ENCODE data around the gene SP2. TPM values are rescaled to one million over a fixed set of nuclear protein-coding genes. Genes with fewer than 3 reads are reported as not detected.

Gene SP2
- total and polyA plus RNA-seq, 2 of the 8 experiments (the other 6 are each of a cell fraction or from before 2014, with no cell fraction given), result 5.6 to 13.8 TPM

DNA sequence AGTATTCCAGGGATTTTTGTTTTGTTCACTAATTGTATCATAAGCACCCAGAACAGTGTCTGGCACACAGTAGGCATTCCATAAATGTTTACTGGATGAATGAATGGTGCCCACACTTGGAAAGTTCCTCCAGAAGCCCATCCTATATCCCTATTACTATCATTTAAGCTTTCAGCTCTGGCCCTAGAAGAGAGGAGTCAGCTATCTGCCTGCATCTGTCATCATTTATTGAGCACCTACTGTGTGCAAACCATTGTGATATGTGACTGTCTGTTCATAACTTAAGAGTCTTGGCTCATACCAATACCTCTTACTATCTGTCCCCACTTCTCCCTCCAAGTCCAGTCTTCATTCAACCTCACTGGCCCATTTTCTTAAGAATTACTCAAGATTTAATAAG, 25.0 kb upstream of the SP2 start:
- Histone ChIP-seq H3K27me3 (replicated peaks in 1 of 4; ENCODE audit: control insufficient read depth in 3 of 4, extremely low read depth in 1 of 4, insufficient read depth in 3 of 4, low read length in 3 of 4) (peaks cover 3 to 25% (median 17%) of the 10 kb centered on the region in 4 experiments; a peak in 5 of 7 replicates), H3K4me3 (ENCODE audit: extremely low read depth in 1 of 4, insufficient read depth in 2 of 4, low read depth in 3 of 4, low read length in 4 of 4) (no peak overlapping the region), H2AFZ (ENCODE audit: low read length) (no peak overlapping the region), H4K5ac (ENCODE audit: insufficient read length, low read depth, low read length) (no peak overlapping the region), H2BK15ac (ENCODE audit: low read length) (no peak overlapping the region), H3K27ac (ENCODE audit: low read depth, low read length) (no peak overlapping the region), H4K8ac (ENCODE audit: extremely low read depth, insufficient read depth, low read length) (no peak overlapping the region), H3K9me3 (ENCODE audit: insufficient read depth in 2 of 2, low read depth in 1 of 2, low read length in 1 of 2) (no peaks in the 10 kb centered on the region), H2BK120ac (replicated peaks; ENCODE audit: low read depth, low read length) (no peak overlapping the region), H3K4ac (replicated peaks; ENCODE audit: insufficient read length, low read depth, low read length) (no peak overlapping the region), H3K79me1 (ENCODE audit: low read depth, low read length) (no peaks in the 10 kb centered on the region), H2BK5ac (ENCODE audit: low read depth, low read length) (no peak overlapping the region), H3K23ac (ENCODE audit: insufficient read length) (no peak overlapping the region), H2BK12ac (ENCODE audit: low read depth, low read length) (no peak overlapping the region), H3K56ac (replicated peaks; ENCODE audit: insufficient read length, low read depth, low read length) (no peak overlapping the region), H3K79me2 (ENCODE audit: control insufficient read depth in 1 of 2, insufficient read depth in 2 of 2, low read length in 2 of 2) (no peaks in the 10 kb centered on the region), H2BK20ac (ENCODE audit: low read length) (no peak overlapping the region), H4K91ac (replicated peaks; ENCODE audit: insufficient read length, low read length) (no peak overlapping the region), H3K23me2 (ENCODE audit: low read depth, low read length) (peaks cover 4% of the 10 kb centered on the region; the same call in 1 of the 2 replicates), H3K36me3 (ENCODE audit: control insufficient read depth in 2 of 4, insufficient read depth in 4 of 4, low read length in 3 of 4) (no peaks in the 10 kb centered on the region), H4K20me1 (replicated peaks in 1 of 2; ENCODE audit: control insufficient read depth in 1 of 2, insufficient read depth in 2 of 2, low read length in 2 of 2) (no peaks in the 10 kb centered on the region), H3K14ac (ENCODE audit: insufficient read length) (no peak overlapping the region), H3K4me1 (replicated peaks in 1 of 4; ENCODE audit: control insufficient read depth in 3 of 4, insufficient read depth in 4 of 4, low read length in 3 of 4) (peaks cover 21 to 44% (median 29%) of the 10 kb centered on the region in 4 experiments), H3K9ac (replicated peaks in 1 of 4; ENCODE audit: extremely low read depth in 1 of 4, low read depth in 3 of 4, low read length in 3 of 4) (no peak overlapping the region), H3K18ac (ENCODE audit: extremely low read depth, low read length) (no peak overlapping the region), H2AK5ac (ENCODE audit: low read depth, low read length) (no peak overlapping the region), H3K4me2 (ENCODE audit: insufficient read depth in 1 of 2, low read depth in 2 of 2, low read length in 2 of 2) (no peak overlapping the region)
- POLR2A ChIA-PET (ENCODE audit: partially characterized antibody), result interaction anchor here (0.6 to 1.8 kb wide), 3 partner anchors 15 to 750 kb away, joined by 3 to 5 read pairs (median 4); no protein-coding TSS in a partner anchor
- DNase-seq (ENCODE audit: low read depth in 1 of 2, low spot score in 2 of 2), result no peak
- CTCF ChIA-PET (ENCODE audit: partially characterized antibody), result interaction anchor here (1.3 to 10.7 kb wide), 4 partner anchors 13 to 79 kb away, joined by 4 to 257 read pairs (median 16); partner anchors contain the start of genes SCRN2 and SP6
- no peak for FAIRE-seq
- TF ChIP-seq MAX (IDR thresholded peaks at IDR 0.05), result no peak
- TF ChIP-seq ZNF274 (IDR thresholded peaks at IDR 0.05; ENCODE audit: borderline replicate concordance, extremely low read depth, low read length), result no peak
- TF ChIP-seq KDM4A (IDR thresholded peaks at IDR 0.05; ENCODE audit: low read depth, low read length, severe bottlenecking), result no peak
- no peak for TF ChIP-seq CBX8 (IDR thresholded peaks at IDR 0.05; ENCODE audit: borderline replicate concordance, low read depth, low read length)
- TF ChIP-seq SIRT6 (IDR thresholded peaks at IDR 0.05; ENCODE audit: low read length), result no peak
- no peak for TF ChIP-seq RAD21 (IDR thresholded peaks at IDR 0.05 in 1 of 2, conservative IDR thresholded peaks at IDR 0.05 in 1 of 2; ENCODE audit: low read depth in 2 of 2, low read length in 2 of 2)
- no peak for TF ChIP-seq KDM5A (IDR thresholded peaks at IDR 0.05; ENCODE audit: low read length)
- no peak for TF ChIP-seq YY1 (IDR thresholded peaks at IDR 0.05; ENCODE audit: low read depth, low read length)
- no peak for TF ChIP-seq CTBP2 (IDR thresholded peaks at IDR 0.05; ENCODE audit: borderline replicate concordance, insufficient read depth, insufficient read length, low read length)
- no peak for TF ChIP-seq USF2 (IDR thresholded peaks at IDR 0.05; ENCODE audit: low read length)
- no peak for TF ChIP-seq RXRA (IDR thresholded peaks at IDR 0.05; ENCODE audit: insufficient read depth, low read depth, low read length)
